Cardiac fibroblast (primary cell): ENCODE results near the gene SETD4.

Experiments used
- DNase-seq, 2 donors: peaks; one replicate each; pipeline versions ENCODE4 v3.0.0 to v3.0.0-alpha.2; 2010; ENCODE audit warnings: low read depth in 2 of 2
- H3K4me3 ChIP-seq, 2 donors: replicated peaks in 1 of 2; 1 replicate in 1 of 2; 2 replicates in 1 of 2; pipeline ENCODE4 v1.5.1; 2011; ENCODE audit warnings: low read depth in 2 of 2, low read length in 2 of 2, mild to moderate bottlenecking in 2 of 2, moderate library complexity in 1 of 2
- TF ChIP-seq, protein P1 (sequence below): IDR thresholded peaks from one replicate; pipeline ENCODE4 v1.5.1; 2011; ENCODE audit warnings: low read depth, mild to moderate bottlenecking, low read length, inconsistent platforms

SETD4 gene

DNA sequence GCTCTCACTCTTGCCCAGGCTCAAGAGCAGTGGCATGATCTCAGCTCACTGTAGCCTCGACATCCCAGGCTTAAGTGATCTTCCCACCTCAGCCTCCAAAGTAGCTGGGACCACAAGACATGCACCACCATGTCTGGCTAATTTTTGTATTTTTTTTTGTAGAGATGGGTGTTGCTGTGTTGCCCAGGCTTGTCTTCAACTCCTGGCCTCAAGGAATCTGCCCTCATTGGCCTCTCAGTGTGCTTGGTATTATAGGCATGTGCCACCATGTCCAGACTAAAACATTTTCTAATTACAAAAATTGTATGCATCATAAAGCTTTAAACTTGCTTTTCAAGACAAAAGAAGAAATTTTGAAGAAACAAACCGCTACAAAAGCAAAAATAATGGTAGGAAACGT, 29.6 kb upstream of the SETD4 start:
- no peak for DNase-seq
- TF ChIP-seq, protein P1, sequence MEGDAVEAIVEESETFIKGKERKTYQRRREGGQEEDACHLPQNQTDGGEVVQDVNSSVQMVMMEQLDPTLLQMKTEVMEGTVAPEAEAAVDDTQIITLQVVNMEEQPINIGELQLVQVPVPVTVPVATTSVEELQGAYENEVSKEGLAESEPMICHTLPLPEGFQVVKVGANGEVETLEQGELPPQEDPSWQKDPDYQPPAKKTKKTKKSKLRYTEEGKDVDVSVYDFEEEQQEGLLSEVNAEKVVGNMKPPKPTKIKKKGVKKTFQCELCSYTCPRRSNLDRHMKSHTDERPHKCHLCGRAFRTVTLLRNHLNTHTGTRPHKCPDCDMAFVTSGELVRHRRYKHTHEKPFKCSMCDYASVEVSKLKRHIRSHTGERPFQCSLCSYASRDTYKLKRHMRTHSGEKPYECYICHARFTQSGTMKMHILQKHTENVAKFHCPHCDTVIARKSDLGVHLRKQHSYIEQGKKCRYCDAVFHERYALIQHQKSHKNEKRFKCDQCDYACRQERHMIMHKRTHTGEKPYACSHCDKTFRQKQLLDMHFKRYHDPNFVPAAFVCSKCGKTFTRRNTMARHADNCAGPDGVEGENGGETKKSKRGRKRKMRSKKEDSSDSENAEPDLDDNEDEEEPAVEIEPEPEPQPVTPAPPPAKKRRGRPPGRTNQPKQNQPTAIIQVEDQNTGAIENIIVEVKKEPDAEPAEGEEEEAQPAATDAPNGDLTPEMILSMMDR: no peak
- no peak overlapping the region for H3K4me3 ChIP-seq

DNA sequence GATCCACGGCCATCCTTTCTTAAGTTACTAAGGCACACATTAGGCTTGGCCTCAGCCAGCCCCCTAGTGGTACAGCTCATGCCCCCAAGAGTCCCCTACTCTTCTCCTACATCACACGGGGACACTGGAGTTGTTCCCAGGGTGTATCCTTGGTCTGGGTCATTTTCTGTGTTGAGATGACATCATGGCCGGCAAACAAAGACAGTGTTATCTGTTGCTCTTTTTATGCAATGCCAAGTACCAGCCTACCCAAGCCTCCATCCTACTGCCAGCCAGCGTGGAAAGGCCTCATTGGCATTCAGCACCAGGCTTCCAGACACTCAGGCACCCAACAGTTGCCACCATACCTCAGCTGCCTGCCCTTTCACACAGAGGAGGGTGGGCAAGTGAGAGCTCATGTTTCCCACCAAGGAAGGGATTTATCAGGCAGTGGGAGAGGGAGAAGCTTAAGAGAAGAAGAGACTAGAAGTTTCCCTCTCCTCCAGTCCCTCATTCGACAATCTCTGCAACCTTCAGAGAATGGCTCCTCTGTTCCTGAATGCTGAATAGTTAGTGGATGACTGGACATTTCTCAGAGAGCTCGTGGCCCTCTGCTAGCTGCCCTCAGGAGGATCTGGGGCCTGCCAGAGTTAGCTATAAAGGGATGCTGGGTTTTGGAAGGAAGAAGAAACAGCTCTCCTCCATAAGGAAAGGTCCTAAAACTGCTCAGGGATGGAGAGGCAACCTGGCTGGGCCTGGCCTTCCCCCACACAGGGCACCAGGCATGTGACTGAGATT, 27.2 kb upstream of the SETD4 start:
- DNase-seq: no peak
- H3K4me3 ChIP-seq: no peak overlapping the region
- TF ChIP-seq, protein P1: peak; percentile 10

DNA sequence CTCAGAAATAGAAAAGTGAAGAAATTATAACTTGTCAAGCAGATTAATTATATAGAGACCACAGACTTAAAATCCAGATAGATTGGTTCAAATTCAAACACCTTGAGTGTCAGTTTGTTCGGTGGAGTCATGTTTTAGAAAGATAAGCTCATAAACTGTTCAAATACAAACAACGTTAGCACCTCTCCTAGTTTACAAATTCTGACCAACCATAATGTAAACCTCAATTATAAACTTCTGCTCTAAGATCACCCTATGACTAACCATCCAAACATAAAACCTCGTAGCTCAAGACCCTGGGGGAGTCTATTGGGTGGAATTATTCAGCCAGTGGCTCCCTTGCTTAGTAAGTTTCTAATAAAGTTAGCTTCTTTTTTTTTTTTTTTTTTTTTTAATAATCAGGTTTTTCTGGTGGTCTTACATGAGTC, 21.9 kb upstream of the SETD4 start:
- TF ChIP-seq, protein P1: no peak
- no peak for DNase-seq
- no peak overlapping the region for H3K4me3 ChIP-seq

- no peak overlapping the region for H3K4me3 ChIP-seq
- DNase-seq: no peak
- TF ChIP-seq, protein P1: no peak
Observed at GRCh38 chr21:36080386-36080785, 20.1 kb upstream of the SETD4 start.

GRCh38 chr21:36079671-36080070, 19.3 kb upstream of the SETD4 start:
- TF ChIP-seq, protein P1: no peak
- no peak overlapping the region for H3K4me3 ChIP-seq
- DNase-seq: no peak

- TF ChIP-seq, protein P1: no peak
- H3K4me3 ChIP-seq: no peak overlapping the region
- no peak for DNase-seq
Observed at GRCh38 chr21:36079010-36079649, 18.8 kb upstream of the SETD4 start.
